ENCODE data around the gene CCDC92. TPM values are rescaled to one million over a fixed set of nuclear protein-coding genes. Genes with fewer than 3 reads are reported as not detected.

Gene CCDC92
- total RNA-seq, 1 donor from 2014 or later, result 48.6 TPM

DNA sequence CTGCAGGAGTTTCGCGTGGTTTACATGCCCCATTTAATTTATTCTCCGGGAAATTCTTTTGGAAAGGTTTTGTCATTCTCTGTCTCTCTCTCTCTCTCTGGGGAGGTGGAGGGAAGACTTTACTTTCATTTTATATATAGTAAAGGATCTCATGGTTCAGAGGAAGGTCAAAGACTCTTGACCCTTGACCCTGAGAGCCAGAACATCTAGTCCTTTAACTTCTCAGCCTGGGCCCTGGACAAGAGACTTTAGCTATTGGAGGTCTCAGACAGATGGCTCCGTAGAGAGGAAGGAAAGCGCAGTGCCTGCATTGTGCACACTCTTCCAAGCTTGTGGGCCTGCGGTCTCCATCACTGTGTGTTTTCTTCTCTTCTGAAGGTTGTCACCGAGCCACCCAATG lies 43.7 kb downstream of the CCDC92 start:
- H3K27ac ChIP-seq, result no peak overlapping the region
- H3K36me3 ChIP-seq, result no peaks in the 10 kb centered on the region
- no peak overlapping the region for H3K4me3 ChIP-seq
- intact Hi-C loops (cut with DNase I), result no loop called here
- TF ChIP-seq, protein P1, sequence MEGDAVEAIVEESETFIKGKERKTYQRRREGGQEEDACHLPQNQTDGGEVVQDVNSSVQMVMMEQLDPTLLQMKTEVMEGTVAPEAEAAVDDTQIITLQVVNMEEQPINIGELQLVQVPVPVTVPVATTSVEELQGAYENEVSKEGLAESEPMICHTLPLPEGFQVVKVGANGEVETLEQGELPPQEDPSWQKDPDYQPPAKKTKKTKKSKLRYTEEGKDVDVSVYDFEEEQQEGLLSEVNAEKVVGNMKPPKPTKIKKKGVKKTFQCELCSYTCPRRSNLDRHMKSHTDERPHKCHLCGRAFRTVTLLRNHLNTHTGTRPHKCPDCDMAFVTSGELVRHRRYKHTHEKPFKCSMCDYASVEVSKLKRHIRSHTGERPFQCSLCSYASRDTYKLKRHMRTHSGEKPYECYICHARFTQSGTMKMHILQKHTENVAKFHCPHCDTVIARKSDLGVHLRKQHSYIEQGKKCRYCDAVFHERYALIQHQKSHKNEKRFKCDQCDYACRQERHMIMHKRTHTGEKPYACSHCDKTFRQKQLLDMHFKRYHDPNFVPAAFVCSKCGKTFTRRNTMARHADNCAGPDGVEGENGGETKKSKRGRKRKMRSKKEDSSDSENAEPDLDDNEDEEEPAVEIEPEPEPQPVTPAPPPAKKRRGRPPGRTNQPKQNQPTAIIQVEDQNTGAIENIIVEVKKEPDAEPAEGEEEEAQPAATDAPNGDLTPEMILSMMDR (IDR thresholded peaks at IDR 0.05), result no peak
- ATAC-seq, result no peak
- H3K4me1 ChIP-seq, result no peaks in the 10 kb centered on the region
- H3K9me3 ChIP-seq, result no peaks in the 10 kb centered on the region
- no peaks in the 10 kb centered on the region for H3K27me3 ChIP-seq
- no peak for DNase-seq

DNA sequence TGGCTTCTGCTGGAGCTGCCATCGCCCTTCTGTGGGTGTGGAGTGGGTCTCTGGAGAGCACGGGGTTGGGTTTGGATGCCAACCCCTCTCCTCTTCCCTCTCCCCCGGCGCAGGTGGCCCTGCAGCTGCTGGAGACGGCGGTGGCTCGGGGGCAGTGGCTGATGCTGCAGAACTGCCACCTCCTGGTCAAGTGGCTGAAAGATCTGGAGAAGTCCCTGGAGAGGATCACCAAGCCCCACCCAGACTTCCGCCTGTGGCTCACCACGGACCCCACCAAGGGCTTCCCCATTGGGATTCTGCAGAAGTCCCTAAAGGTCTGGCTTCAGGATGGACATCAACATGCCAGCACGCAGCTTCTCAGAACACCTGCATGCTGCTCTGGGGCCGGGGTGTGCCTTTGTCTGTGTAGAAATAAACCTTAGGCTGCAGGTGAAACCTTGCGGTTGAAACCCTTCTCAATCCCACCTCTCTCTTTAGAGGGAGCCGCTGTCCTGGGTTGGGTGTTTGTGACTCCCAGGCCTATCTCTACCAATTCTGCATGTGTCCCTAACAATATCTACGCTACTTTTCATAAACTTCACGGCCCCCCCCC lies 44.3 kb downstream of the CCDC92 start:
- H3K4me1 ChIP-seq, result no peaks in the 10 kb centered on the region
- H3K36me3 ChIP-seq, result no peaks in the 10 kb centered on the region
- no peak for ATAC-seq
- DNase-seq, result no peak
- no peak overlapping the region for H3K4me3 ChIP-seq
- intact Hi-C loops (cut with DNase I), result no loop called here
- TF ChIP-seq, protein P1 (IDR thresholded peaks at IDR 0.05), result no peak
- H3K9me3 ChIP-seq, result no peaks in the 10 kb centered on the region
- no peaks in the 10 kb centered on the region for H3K27me3 ChIP-seq
- no peak overlapping the region for H3K27ac ChIP-seq

DNA sequence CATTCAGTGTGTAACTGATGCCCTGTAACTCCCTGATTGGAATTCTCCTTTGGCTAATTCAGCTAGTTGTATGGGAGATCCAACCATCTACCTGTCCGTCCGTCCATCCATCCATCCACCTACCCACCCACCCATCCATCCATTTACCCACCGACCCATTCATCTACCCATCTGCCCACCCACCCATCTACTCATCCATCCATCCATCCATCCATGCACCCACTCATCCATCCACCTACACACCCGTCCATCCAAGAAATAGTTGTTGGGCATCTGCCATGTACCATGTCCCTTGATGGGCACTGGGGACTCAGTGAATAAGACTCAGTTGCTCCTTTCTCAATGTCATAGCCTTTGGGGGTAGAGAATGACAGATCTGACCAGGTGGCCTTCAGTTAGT lies 48.1 kb downstream of the CCDC92 start:
- intact Hi-C loops (cut with DNase I), result no loop called here
- Histone ChIP-seq H3K4me1 (no peaks in the 10 kb centered on the region), H3K27me3 (no peaks in the 10 kb centered on the region), H3K4me3 (no peak overlapping the region), H3K27ac (no peak overlapping the region), H3K36me3 (no peaks in the 10 kb centered on the region), H3K9me3 (no peaks in the 10 kb centered on the region)
- no peak for ATAC-seq
- no peak for DNase-seq
- TF ChIP-seq, protein P1 (IDR thresholded peaks at IDR 0.05), result no peak

DNA sequence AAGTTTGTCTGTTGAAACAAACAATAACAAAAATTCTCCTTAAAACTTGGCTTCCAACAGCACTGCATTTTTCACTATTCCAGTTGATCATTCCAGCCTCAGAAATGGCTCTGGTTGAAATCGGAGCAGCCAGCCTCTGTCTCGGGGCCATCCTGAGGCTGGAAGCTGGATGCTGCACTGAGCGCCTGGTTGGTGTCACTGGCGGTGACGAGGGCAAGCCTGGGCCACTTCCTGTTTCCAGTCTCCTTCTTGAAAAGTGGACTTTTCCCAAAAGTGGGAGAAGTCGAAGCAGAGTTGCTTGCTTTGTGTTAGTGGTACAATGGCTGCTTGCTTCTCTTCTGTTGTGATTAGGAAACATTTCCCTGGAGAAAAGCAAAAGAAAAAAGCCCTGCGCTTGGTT lies 48.7 kb downstream of the CCDC92 start:
- Histone ChIP-seq H3K27me3 (no peaks in the 10 kb centered on the region), H3K4me3 (no peak overlapping the region), H3K4me1 (no peaks in the 10 kb centered on the region), H3K36me3 (no peaks in the 10 kb centered on the region), H3K9me3 (no peaks in the 10 kb centered on the region), H3K27ac (no peak overlapping the region)
- intact Hi-C loops (cut with DNase I), result no loop called here
- ATAC-seq (no peak), DNase-seq (no peak)
- TF ChIP-seq, protein P1 (IDR thresholded peaks at IDR 0.05), result no peak

DNA sequence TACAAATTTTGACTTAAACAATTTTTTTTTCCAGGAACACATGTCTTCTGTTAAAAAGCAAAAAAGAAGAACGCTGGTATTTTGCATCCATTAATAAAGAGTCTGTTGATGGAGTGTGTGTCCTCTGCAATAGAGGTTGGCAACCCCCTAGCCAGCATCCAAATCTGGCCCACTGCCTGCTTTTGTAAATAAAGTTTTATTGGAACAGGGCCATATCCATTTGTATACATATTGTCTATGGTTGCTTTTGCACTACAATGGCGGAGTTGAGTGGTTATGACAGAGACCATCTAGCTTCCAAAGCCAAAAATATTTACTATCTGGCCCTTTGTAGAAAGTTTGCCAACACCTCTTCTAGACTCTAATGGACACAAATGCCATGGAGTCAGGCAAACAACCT lies 49.6 kb downstream of the CCDC92 start:
- no peaks in the 10 kb centered on the region for H3K27me3 ChIP-seq
- H3K9me3 ChIP-seq, result no peaks in the 10 kb centered on the region
- no peak overlapping the region for H3K27ac ChIP-seq
- no peaks in the 10 kb centered on the region for H3K4me1 ChIP-seq
- no peak for DNase-seq
- intact Hi-C loops (cut with DNase I), result no loop called here
- no peaks in the 10 kb centered on the region for H3K36me3 ChIP-seq
- no peak for ATAC-seq
- TF ChIP-seq, protein P1 (IDR thresholded peaks at IDR 0.05), result no peak
- no peak overlapping the region for H3K4me3 ChIP-seq

DNA sequence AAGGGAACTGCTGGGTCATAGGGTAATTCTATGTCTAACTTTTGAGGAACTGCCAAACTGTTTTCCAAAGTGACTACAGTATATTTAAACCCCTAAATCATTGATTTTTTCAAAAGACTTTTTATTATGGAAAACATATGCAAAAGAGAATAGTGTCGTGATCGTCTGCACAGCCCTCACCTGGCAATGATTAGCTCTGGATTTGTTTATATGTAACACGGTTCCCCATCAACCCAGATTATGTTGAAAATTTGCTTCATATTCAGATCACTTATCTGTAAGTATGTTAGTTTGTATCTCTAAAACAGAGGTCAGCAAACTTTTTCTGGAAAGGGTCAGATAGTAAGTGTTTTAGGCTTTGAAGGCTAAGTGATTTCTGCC lies 52.7 kb downstream of the CCDC92 start:
- TF ChIP-seq, protein P1 (IDR thresholded peaks at IDR 0.05), result no peak
- ATAC-seq, result no peak
- Histone ChIP-seq H3K4me1 (no peaks in the 10 kb centered on the region), H3K36me3 (no peaks in the 10 kb centered on the region), H3K27me3 (no peaks in the 10 kb centered on the region), H3K27ac (no peak overlapping the region), H3K9me3 (no peaks in the 10 kb centered on the region), H3K4me3 (no peak overlapping the region)
- DNase-seq, result no peak
- intact Hi-C loops (cut with DNase I), result no loop called here

Measured in upper lobe of right lung (tissue), 1 donor.